ENCODE results near the gene PRICKLE4.

Gene PRICKLE4

GRCh38 chr6:41781366-41781730, 766 bp downstream of the PRICKLE4 start:
- peak overlapping the region in 1 of 2 experiments; percentile 81; a peak in 1 of 4 replicates for H3K4me3 ChIP-seq (ENCODE audit: low read depth in 1 of 2, low read length in 2 of 2)
- no peak for DNase-seq
- no peak overlapping the region for H2AFZ ChIP-seq (ENCODE audit: low read depth, low read length)

GRCh38 chr6:41783106-41783780, 2.7 kb downstream of the PRICKLE4 start:
- Histone ChIP-seq H3K9me3 (ENCODE audit: insufficient read depth, low read length, severe bottlenecking) (no peaks in the 10 kb centered on the region), H2AFZ (ENCODE audit: low read depth, low read length) (no peak overlapping the region), H3K79me2 (ENCODE audit: insufficient read depth, low read length) (peaks cover 28% of the 10 kb centered on the region), H3K4me2 (ENCODE audit: insufficient read depth, low read length) (no peak overlapping the region), H3K27ac (ENCODE audit: low read length) (no peak overlapping the region), H3K36me3 (ENCODE audit: insufficient read depth, low read length) (no peaks in the 10 kb centered on the region; the same call in 1 of the 2 replicates), H3K4me3 (ENCODE audit: low read depth in 1 of 2, low read length in 2 of 2) (no peak overlapping the region), H4K20me1 (ENCODE audit: insufficient read depth, low read length) (no peaks in the 10 kb centered on the region), H3K4me1 (ENCODE audit: insufficient read depth, low read length) (peaks cover 34% of the 10 kb centered on the region), H3K27me3 (ENCODE audit: insufficient read depth, low read length, poor library complexity) (peaks cover 4% of the 10 kb centered on the region), H3K9ac (ENCODE audit: low read depth, low read length) (no peak overlapping the region)
- no peak for ATAC-seq (ENCODE audit: insufficient read depth, low read depth)
- TF ChIP-seq, protein P1, sequence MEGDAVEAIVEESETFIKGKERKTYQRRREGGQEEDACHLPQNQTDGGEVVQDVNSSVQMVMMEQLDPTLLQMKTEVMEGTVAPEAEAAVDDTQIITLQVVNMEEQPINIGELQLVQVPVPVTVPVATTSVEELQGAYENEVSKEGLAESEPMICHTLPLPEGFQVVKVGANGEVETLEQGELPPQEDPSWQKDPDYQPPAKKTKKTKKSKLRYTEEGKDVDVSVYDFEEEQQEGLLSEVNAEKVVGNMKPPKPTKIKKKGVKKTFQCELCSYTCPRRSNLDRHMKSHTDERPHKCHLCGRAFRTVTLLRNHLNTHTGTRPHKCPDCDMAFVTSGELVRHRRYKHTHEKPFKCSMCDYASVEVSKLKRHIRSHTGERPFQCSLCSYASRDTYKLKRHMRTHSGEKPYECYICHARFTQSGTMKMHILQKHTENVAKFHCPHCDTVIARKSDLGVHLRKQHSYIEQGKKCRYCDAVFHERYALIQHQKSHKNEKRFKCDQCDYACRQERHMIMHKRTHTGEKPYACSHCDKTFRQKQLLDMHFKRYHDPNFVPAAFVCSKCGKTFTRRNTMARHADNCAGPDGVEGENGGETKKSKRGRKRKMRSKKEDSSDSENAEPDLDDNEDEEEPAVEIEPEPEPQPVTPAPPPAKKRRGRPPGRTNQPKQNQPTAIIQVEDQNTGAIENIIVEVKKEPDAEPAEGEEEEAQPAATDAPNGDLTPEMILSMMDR (IDR thresholded peaks at IDR 0.05; ENCODE audit: borderline replicate concordance, extremely low read depth, low read length, poor library complexity, severe bottlenecking), result no peak
- no peak for TF ChIP-seq EZH2 (IDR thresholded peaks at IDR 0.05; ENCODE audit: borderline replicate concordance, low read depth, low read length, severe bottlenecking)
- no peak for DNase-seq

More at GRCh38 chr6:41781366-41781730, 766 bp downstream of the PRICKLE4 start:
- Histone ChIP-seq H3K27me3 (ENCODE audit: insufficient read depth, low read length, poor library complexity) (peaks cover 4% of the 10 kb centered on the region), H3K9ac (ENCODE audit: low read depth, low read length) (0 out of 2 replicates have a peak overlapping the region, but pooled peaks have one; percentile 69), H3K9me3 (ENCODE audit: insufficient read depth, low read length, severe bottlenecking) (no peaks in the 10 kb centered on the region), H3K27ac (ENCODE audit: low read length) (no peak overlapping the region), H4K20me1 (ENCODE audit: insufficient read depth, low read length) (no peaks in the 10 kb centered on the region), H3K4me2 (ENCODE audit: insufficient read depth, low read length) (peak overlapping the region; percentile 82), H3K79me2 (ENCODE audit: insufficient read depth, low read length) (peaks cover 14% of the 10 kb centered on the region), H3K36me3 (ENCODE audit: insufficient read depth, low read length) (peaks cover 4% of the 10 kb centered on the region), H3K4me1 (ENCODE audit: insufficient read depth, low read length) (peaks cover 38% of the 10 kb centered on the region)
- TF ChIP-seq, protein P1 (IDR thresholded peaks at IDR 0.05; ENCODE audit: borderline replicate concordance, extremely low read depth, low read length, poor library complexity, severe bottlenecking), result no peak
- TF ChIP-seq EZH2 (IDR thresholded peaks at IDR 0.05; ENCODE audit: borderline replicate concordance, low read depth, low read length, severe bottlenecking), result no peak
- no peak for ATAC-seq (ENCODE audit: insufficient read depth, low read depth)

- TF ChIP-seq, protein P1 (IDR thresholded peaks at IDR 0.05; ENCODE audit: borderline replicate concordance, extremely low read depth, low read length, poor library complexity, severe bottlenecking), result no peak
- no peak for TF ChIP-seq EZH2 (IDR thresholded peaks at IDR 0.05; ENCODE audit: borderline replicate concordance, low read depth, low read length, severe bottlenecking)
- no peak overlapping the region for H3K9ac ChIP-seq (ENCODE audit: low read depth, low read length)
- peaks cover 8% of the 10 kb centered on the region; the same call in 1 of the 2 replicates for H4K20me1 ChIP-seq (ENCODE audit: insufficient read depth, low read length)
- no peaks in the 10 kb centered on the region for H3K9me3 ChIP-seq (ENCODE audit: insufficient read depth, low read length, severe bottlenecking)
- peaks cover 9% of the 10 kb centered on the region for H3K36me3 ChIP-seq (ENCODE audit: insufficient read depth, low read length)
- peaks cover 36% of the 10 kb centered on the region for H3K4me1 ChIP-seq (ENCODE audit: insufficient read depth, low read length)
- no peak for DNase-seq
- peaks cover 4% of the 10 kb centered on the region for H3K27me3 ChIP-seq (ENCODE audit: insufficient read depth, low read length, poor library complexity)
- no peak overlapping the region for H2AFZ ChIP-seq (ENCODE audit: low read depth, low read length)
- no peak overlapping the region for H3K27ac ChIP-seq (ENCODE audit: low read length)
- no peak for ATAC-seq (ENCODE audit: insufficient read depth, low read depth)
- H3K4me3 ChIP-seq (ENCODE audit: low read depth in 1 of 2, low read length in 2 of 2), result no peak overlapping the region
- H3K4me2 ChIP-seq (ENCODE audit: insufficient read depth, low read length), result no peak overlapping the region; the same call in 1 of the 2 replicates
- H3K79me2 ChIP-seq (ENCODE audit: insufficient read depth, low read length), result peaks cover 33% of the 10 kb centered on the region
Measured at GRCh38 chr6:41784581-41785171, 4.1 kb downstream of the PRICKLE4 start.

Data from DND-41 (cell line).